GM12878 (cell line): Measurements from ENCODE around the gene CCDC88C. TPM values are rescaled to one million over a fixed set of nuclear protein-coding genes. Genes with fewer than 3 reads are reported as not detected.

ENCODE experiments used
- ATAC-seq: fragments of 200-7000 bp; cut with Tn5 transposase; 3 replicates; pipeline ENCODE4 v1.9.1; 2020; ENCODE audit warnings: mild to moderate bottlenecking, moderate library complexity
- BruUV-seq: library from RNA; stranded (reverse); fragments of 400-500 nt; replicated peaks from 2 replicates; lab custom pipeline; 2021; lab: Mats Ljungman, UMichigan
- CTCF ChIA-PET: fragments of 300-600 bp; sonication (Branson Sonifier 250); formaldehyde crosslinking; extraction: SDS; loops from one replicate; lab custom pipeline; 2021; ENCODE audit warnings: inconsistent platforms; lab: Yijun Ruan, JAX
- POLR2A ChIA-PET: fragments of 350-600 bp; formaldehyde crosslinking; extraction: SDS; loops from one replicate; lab custom pipeline; 2021; ENCODE audit warnings: inconsistent platforms; lab: Charles Lee
- RAD21 ChIA-PET: fragments of 300-600 bp; sonication (Branson Sonifier 250); formaldehyde crosslinking; loops from one replicate; lab custom pipeline; 2023; ENCODE audit warnings: antibody characterized with exemption; ENCODE audit not compliant: unreplicated experiment; lab: Charles Lee
- SMC1A ChIA-PET: fragments of 300-600 bp; sonication (Branson Sonifier 250); formaldehyde crosslinking; loops from one replicate; lab custom pipeline; 2023; ENCODE audit not compliant: unreplicated experiment, uncharacterized antibody; lab: Charles Lee
- DNase-seq: peaks from one replicate; pipeline ENCODE4 v3.0.0-alpha.2; 2011; ENCODE audit warnings: low read depth, low spot score
- FAIRE-seq: peaks from 3 replicates; lab custom pipeline; 2011; peaks lifted over from hg19 to GRCh38; lab: Jason Lieb, UNC
- H2AFZ ChIP-seq: 2 replicates; pipeline ENCODE4 v1.6.0; 2011; ENCODE audit warnings: low read depth, low read length, control low read depth; ENCODE audit not compliant: control insufficient read depth
- H3K27ac ChIP-seq: 2 replicates; pipeline ENCODE4 v1.5.1; 2011; ENCODE audit warnings: control low read depth; ENCODE audit not compliant: control insufficient read depth, insufficient read depth
- H3K27me3 ChIP-seq, 2 experiments: replicated peaks in 1 of 2; 2 replicates each; pipeline versions ENCODE4 v1.6.0 to v1.6.1; 2011; ENCODE audit warnings: low read length in 1 of 2; ENCODE audit not compliant: control insufficient read depth in 2 of 2, insufficient read depth in 2 of 2
- H3K36me3 ChIP-seq, 2 experiments: 2 replicates each; pipeline ENCODE4 v1.5.1; 2011; ENCODE audit warnings: low read length in 1 of 2; ENCODE audit not compliant: control insufficient read depth in 2 of 2, insufficient read depth in 2 of 2
- H3K4me1 ChIP-seq: 2 replicates; pipeline ENCODE4 v1.6.1; 2011; ENCODE audit warnings: mild to moderate bottlenecking, low read length, moderate library complexity, mixed read lengths; ENCODE audit not compliant: control insufficient read depth, insufficient read depth
- H3K4me2 ChIP-seq: 2 replicates; pipeline ENCODE4 v1.6.0; 2011; ENCODE audit warnings: control low read depth; ENCODE audit not compliant: control insufficient read depth, insufficient read depth
- H3K4me3 ChIP-seq: fragments of 200-600 bp; sonication (generic); 2 replicates; pipeline ENCODE4 v1.5.1; 2016
- H3K79me2 ChIP-seq: 2 replicates; pipeline ENCODE4 v1.6.0; 2011; ENCODE audit warnings: low read length; ENCODE audit not compliant: control insufficient read depth, insufficient read depth
- H3K9ac ChIP-seq: 2 replicates; pipeline ENCODE4 v1.8.0; 2011; ENCODE audit warnings: low read length, control low read depth, mixed read lengths; ENCODE audit not compliant: control insufficient read depth, insufficient read depth
- H3K9me3 ChIP-seq: replicated peaks from 3 replicates; pipeline ENCODE4 v1.5.1; 2011; ENCODE audit warnings: mild to moderate bottlenecking, low read length; ENCODE audit not compliant: control insufficient read depth, insufficient read depth
- H4K20me1 ChIP-seq: 2 replicates; pipeline ENCODE4 v1.6.0; 2011; ENCODE audit not compliant: control insufficient read depth, insufficient read depth
- CBFB ChIP-seq: IDR thresholded peaks from 2 replicates; pipeline ENCODE4 v1.6.1; 2016; ENCODE audit warnings: antibody characterized with exemption, low read depth
- CEBPZ ChIP-seq: fragments of 150-350 bp; IDR thresholded peaks from 2 replicates; pipeline ENCODE4 v1.6.1; 2016; ENCODE audit warnings: low read depth, low read length
- E4F1 ChIP-seq: fragments of 450-650 bp; IDR thresholded peaks from 2 replicates; pipeline ENCODE4 v1.6.1; 2018; ENCODE audit warnings: borderline replicate concordance, mild to moderate bottlenecking; ENCODE audit not compliant: partially characterized antibody
- FOXK2 ChIP-seq: fragments of 450-650 bp; IDR thresholded peaks from 2 replicates; pipeline ENCODE4 v1.6.1; 2017; ENCODE audit warnings: mild to moderate bottlenecking, moderate library complexity
- GATAD2B ChIP-seq: fragments of 450-650 bp; conservative IDR thresholded peaks from 2 replicates; pipeline ENCODE4 v1.6.1; 2017; ENCODE audit warnings: low read depth, mild to moderate bottlenecking, moderate library complexity
- NFYA ChIP-seq: IDR thresholded peaks from 2 replicates; pipeline ENCODE4 v1.6.1; 2011; ENCODE audit warnings: low read depth, mild to moderate bottlenecking, low read length, improper control_type of control experiment, borderline replicate concordance
- NR2F1 ChIP-seq: fragments of 450-650 bp; conservative IDR thresholded peaks from 2 replicates; pipeline ENCODE4 v1.6.1; 2017; ENCODE audit warnings: mild to moderate bottlenecking
- RUNX3 ChIP-seq: IDR thresholded peaks from 2 replicates; pipeline ENCODE4 v1.6.1; 2012; ENCODE audit warnings: low read length, inconsistent platforms
- SMARCA5 ChIP-seq: fragments of 450-650 bp; IDR thresholded peaks from 2 replicates; pipeline ENCODE4 v1.6.1; 2017; ENCODE audit warnings: mild to moderate bottlenecking
- SREBF2 ChIP-seq: IDR thresholded peaks from 2 replicates; pipeline ENCODE4 v1.6.1; 2012; ENCODE audit warnings: mild to moderate bottlenecking, low read length
- WGBS: methylation state at CpG from one replicate; pipeline ENCODE4 v1.1.6; 2016; ENCODE audit warnings: low lambda C conversion rate; ENCODE audit not compliant: insufficient replicate concordance, insufficient coverage; ENCODE audit errors: missing lambda C conversion rate; 5-methylcytosine and 5-hydroxymethylcytosine counted together
- in situ Hi-C: fragments of 300-500 bp; cut with MboI; formaldehyde crosslinking; loops from 9 replicates; pipeline ENCODE4 v1.14.3; 2018; ENCODE audit warnings: mixed read lengths
- intact Hi-C: fragments of 100-400 bp; cut with micrococcal nuclease; formaldehyde crosslinking; loops from one replicate; pipeline ENCODE4 v1.14.2; 2022; ENCODE audit not compliant: unreplicated experiment
- polyA plus RNA-seq, 11 experiments: library from polyadenylated mRNA; depleted of rRNA in 4 of 11; unstranded in 6 of 11; stranded (reverse) in 5 of 11; fragments of >200 nt; fragmentation: Nextera tagmentation in 4 of 11; fragmentation: Illumina TruSeq in 1 of 11; extraction: Ambion mirVana in 4 of 11; extraction: Trizol in 1 of 11; gene quantifications; 1 replicate in 1 of 11; 2 replicates in 10 of 11; pipeline versions ENCODE4 v1.2.1 to v1.2.3, GENCODE V29; 2011 to 2016; ENCODE audit warnings: inconsistent platforms in 2 of 11, missing spikeins in 2 of 11, low read depth in 1 of 11
- total RNA-seq, 4 experiments: library from RNA; depleted of rRNA in 3 of 4; stranded (reverse); fragments of >200 nt in 3 of 4; fragmentation: Illumina TruSeq in 1 of 4; extraction: Trizol in 1 of 4; gene quantifications; 2 replicates each; pipeline versions ENCODE4 v1.2.1 to v1.2.3, GENCODE V29; 2013 to 2021
- TF ChIP-seq, protein P1 (sequence below): IDR thresholded peaks from 2 replicates; pipeline ENCODE4 v1.6.1; 2011; ENCODE audit warnings: mild to moderate bottlenecking, low read depth, low read length, moderate library complexity; ENCODE audit not compliant: insufficient replicate concordance
- TF ChIP-seq, protein P2 (sequence below): fragments of 450-650 bp; IDR thresholded peaks from 2 replicates; pipeline ENCODE4 v1.6.1; 2014; ENCODE audit warnings: mild to moderate bottlenecking
- TF ChIP-seq, protein P3 (sequence below): IDR thresholded peaks from 2 replicates; pipeline ENCODE4 v1.6.1; 2012; ENCODE audit warnings: low read length, inconsistent platforms

The CCDC88C gene
- total and polyA plus RNA-seq, 10 of the 15 experiments (the other 5 are each of a cell fraction or from before 2014, with no cell fraction given) = 4.0 to 79.6 (median 36.6) TPM

DNA sequence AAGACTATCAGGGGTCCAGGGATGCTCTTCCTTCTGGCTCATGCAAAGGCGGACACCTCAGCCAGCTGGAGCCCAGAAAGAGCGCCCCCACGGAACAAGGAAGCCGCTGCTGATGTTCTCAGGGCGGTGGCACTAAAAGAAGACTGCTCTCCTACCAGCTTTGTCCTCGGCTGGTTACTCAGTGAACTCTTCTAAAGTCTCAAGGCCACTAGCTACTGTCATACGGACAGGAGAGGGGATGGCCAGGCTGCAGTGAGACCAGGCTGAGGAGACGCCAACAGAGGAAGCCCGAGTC is 59.6 kb downstream of the CCDC88C start:
- in situ Hi-C loops (loop anchor here (25.0 kb wide), 1 partner anchor 1404 kb away; no protein-coding TSS in a partner anchor), intact Hi-C loops (no loop called here)
- FAIRE-seq (no peak), DNase-seq (no peak), ATAC-seq (no peak)
- Histone ChIP-seq H3K27ac (no peak overlapping the region), H3K9ac (no peak overlapping the region), H3K4me1 (peaks cover 56% of the 10 kb centered on the region), H3K36me3 (peaks cover 25 to 33% of the 10 kb centered on the region in 2 experiments), H4K20me1 (no peaks in the 10 kb centered on the region; the same call in 1 of the 2 replicates), H3K27me3 (no peaks in the 10 kb centered on the region), H3K9me3 (no peaks in the 10 kb centered on the region), H3K4me3 (no peak overlapping the region), H2AFZ (no peak overlapping the region), H3K79me2 (peaks cover 93% of the 10 kb centered on the region), H3K4me2 (no peak overlapping the region)
- BruUV-seq = no TSS peak
- ChIA-PET RAD21 (interaction anchor here (6.2 to 9.6 kb wide), 2 partner anchors 16 to 57 kb away, joined by 79 to 236 read pairs; partner anchors contain the start of gene CCDC88C), CTCF (interaction anchor here (1.0 to 5.6 kb wide), 3 partner anchors 13 to 57 kb away, joined by 3 to 70 read pairs (median 43); partner anchors contain the start of gene CCDC88C), POLR2A (interaction anchor here (1.0 to 9.6 kb wide), 2 partner anchors 43 to 57 kb away, joined by 3 to 140 read pairs; partner anchors contain the start of gene CCDC88C), SMC1A (interaction anchor here (13.7 kb wide), 1 partner anchor 12 kb away, joined by 349 read pairs; no protein-coding TSS in a partner anchor)
- WGBS = 99% methylated on average over 9 of the region's 9 CpGs
- TF ChIP-seq SREBF2 (no peak), E4F1 (no peak), NFYA (no peak), CBFB (no peak), FOXK2 (no peak), SMARCA5 (no peak), NR2F1 (no peak), RUNX3 (no peak), GATAD2B (no peak), CEBPZ (no peak)
- TF ChIP-seq, protein P1, sequence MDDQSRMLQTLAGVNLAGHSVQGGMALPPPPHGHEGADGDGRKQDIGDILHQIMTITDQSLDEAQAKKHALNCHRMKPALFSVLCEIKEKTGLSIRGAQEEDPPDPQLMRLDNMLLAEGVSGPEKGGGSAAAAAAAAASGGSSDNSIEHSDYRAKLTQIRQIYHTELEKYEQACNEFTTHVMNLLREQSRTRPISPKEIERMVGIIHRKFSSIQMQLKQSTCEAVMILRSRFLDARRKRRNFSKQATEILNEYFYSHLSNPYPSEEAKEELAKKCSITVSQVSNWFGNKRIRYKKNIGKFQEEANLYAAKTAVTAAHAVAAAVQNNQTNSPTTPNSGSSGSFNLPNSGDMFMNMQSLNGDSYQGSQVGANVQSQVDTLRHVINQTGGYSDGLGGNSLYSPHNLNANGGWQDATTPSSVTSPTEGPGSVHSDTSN = no peak
- TF ChIP-seq, protein P2, sequence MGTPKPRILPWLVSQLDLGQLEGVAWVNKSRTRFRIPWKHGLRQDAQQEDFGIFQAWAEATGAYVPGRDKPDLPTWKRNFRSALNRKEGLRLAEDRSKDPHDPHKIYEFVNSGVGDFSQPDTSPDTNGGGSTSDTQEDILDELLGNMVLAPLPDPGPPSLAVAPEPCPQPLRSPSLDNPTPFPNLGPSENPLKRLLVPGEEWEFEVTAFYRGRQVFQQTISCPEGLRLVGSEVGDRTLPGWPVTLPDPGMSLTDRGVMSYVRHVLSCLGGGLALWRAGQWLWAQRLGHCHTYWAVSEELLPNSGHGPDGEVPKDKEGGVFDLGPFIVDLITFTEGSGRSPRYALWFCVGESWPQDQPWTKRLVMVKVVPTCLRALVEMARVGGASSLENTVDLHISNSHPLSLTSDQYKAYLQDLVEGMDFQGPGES = no peak
- TF ChIP-seq, protein P3, sequence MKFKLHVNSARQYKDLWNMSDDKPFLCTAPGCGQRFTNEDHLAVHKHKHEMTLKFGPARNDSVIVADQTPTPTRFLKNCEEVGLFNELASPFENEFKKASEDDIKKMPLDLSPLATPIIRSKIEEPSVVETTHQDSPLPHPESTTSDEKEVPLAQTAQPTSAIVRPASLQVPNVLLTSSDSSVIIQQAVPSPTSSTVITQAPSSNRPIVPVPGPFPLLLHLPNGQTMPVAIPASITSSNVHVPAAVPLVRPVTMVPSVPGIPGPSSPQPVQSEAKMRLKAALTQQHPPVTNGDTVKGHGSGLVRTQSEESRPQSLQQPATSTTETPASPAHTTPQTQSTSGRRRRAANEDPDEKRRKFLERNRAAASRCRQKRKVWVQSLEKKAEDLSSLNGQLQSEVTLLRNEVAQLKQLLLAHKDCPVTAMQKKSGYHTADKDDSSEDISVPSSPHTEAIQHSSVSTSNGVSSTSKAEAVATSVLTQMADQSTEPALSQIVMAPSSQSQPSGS = no peak
